Progenitor cell of endocrine pancreas (in vitro differentiated cells): ENCODE results near the gene RPP14. TPM values are rescaled to one million over a fixed set of nuclear protein-coding genes. Genes with fewer than 3 reads are reported as not detected.

Experiments
- DNase-seq: peaks from one replicate; pipeline ENCODE4 v3.0.0; 2021; ENCODE audit warnings: low spot score; ENCODE audit not compliant: unreplicated experiment
- H3K27ac Mint-ChIP-seq: 2 replicates; pipeline ENCODE4 v1.8.0; 2021; ENCODE audit warnings: mild to moderate bottlenecking, moderate library complexity, mixed read lengths
- H3K27me3 Mint-ChIP-seq: 2 replicates; pipeline ENCODE4 v1.8.0; 2021; ENCODE audit warnings: mixed read lengths
- H3K36me3 Mint-ChIP-seq: 2 replicates; pipeline ENCODE4 v1.8.0; 2022; ENCODE audit warnings: mixed read lengths; ENCODE audit not compliant: insufficient read depth
- H3K4me1 Mint-ChIP-seq: 2 replicates; pipeline ENCODE4 v1.8.0; 2021; ENCODE audit warnings: low read depth, mixed read lengths
- H3K4me3 Mint-ChIP-seq: 2 replicates; pipeline ENCODE4 v1.8.0; 2021; ENCODE audit warnings: low read depth, mild to moderate bottlenecking, moderate library complexity, mixed read lengths
- H3K9me3 Mint-ChIP-seq: 2 replicates; pipeline ENCODE4 v1.8.0; 2021; ENCODE audit warnings: low read depth, mixed read lengths
- CTCF ChIP-seq: fragments of 200-600 bp; sonication (generic); IDR thresholded peaks from one replicate; pipeline ENCODE4 v1.5.0; 2021; ENCODE audit warnings: antibody characterized with exemption, mild to moderate bottlenecking; ENCODE audit not compliant: unreplicated experiment
- total RNA-seq: library from RNA; stranded (reverse); gene quantifications from 2 replicates; pipeline ENCODE4 v1.2.1, GENCODE V29; 2021

The RPP14 gene
- total RNA-seq, 1 donor from 2014 or later = 26.0 TPM

GRCh38 chr3:58369038-58369437 is 63.0 kb downstream of the RPP14 start:
- Mint-ChIP-seq H3K27me3 (no peaks in the 10 kb centered on the region), H3K36me3 (peaks cover 3% of the 10 kb centered on the region), H3K4me3 (no peak overlapping the region), H3K27ac (no peak overlapping the region), H3K4me1 (peaks cover 8% of the 10 kb centered on the region), H3K9me3 (peaks cover 14% of the 10 kb centered on the region)
- no peak for TF ChIP-seq CTCF
- no peak for DNase-seq

Other genes with a start within 250 kb of the RPP14 start
- gene DNASE1L3, start 95.3 kb upstream of the RPP14 start, total RNA-seq = not detected in 2 replicates
- 5.9 and 6.1 TPM in 2 replicates for gene ABHD6, start 68.5 kb upstream of the RPP14 start, total RNA-seq
- 10.2 and 10.7 TPM in 2 replicates for gene HTD2, start 275 bp downstream of the RPP14 start, total RNA-seq
- gene PXK, start 26.6 kb downstream of the RPP14 start, total RNA-seq = 11.7 and 12.5 TPM in 2 replicates
- gene PDHB, start 127.6 kb downstream of the RPP14 start, total RNA-seq = 73.4 and 76.4 TPM in 2 replicates
- gene KCTD6, start 185.9 kb downstream of the RPP14 start, total RNA-seq = 14.8 TPM in 2 replicates
- gene ACOX2, start 230.9 kb downstream of the RPP14 start, total RNA-seq = 11.7 and 12.8 TPM in 2 replicates